Measurements from ENCODE around the gene RAPGEF6. TPM values are rescaled to one million over a fixed set of nuclear protein-coding genes. Genes with fewer than 3 reads are reported as not detected.
"Not testable (repeated sequence)": the region's sequence is repeated elsewhere in the genome, so short reads cannot be mapped to it uniquely, and the experiment has no call there.

The RAPGEF6 gene
- total RNA-seq, 1 donor from 2014 or later = 22.9 TPM

GRCh38 chr5:131491749-131492148 is 143.3 kb downstream of the RAPGEF6 start:
- no peak for TF ChIP-seq CTCF (IDR thresholded peaks at IDR 0.05)
- DNase-seq (ENCODE audit: low spot score in 2 of 2) = no peak
- Histone ChIP-seq H3K4me3 (no peak overlapping the region), H3K4me1 (peaks cover 5 to 6% of the 10 kb centered on the region in 2 donors), H3K27ac (peak overlapping the region; percentile 43 to 52), H3K36me3 (peaks cover 0 to 24% of the 10 kb centered on the region in 2 donors), H3K9me3 (no peaks in the 10 kb centered on the region), H3K27me3 (no peaks in the 10 kb centered on the region)
- intact Hi-C loops (cut with DNase I) = no loop called here

GRCh38 chr5:131488463-131488862 is 146.6 kb downstream of the RAPGEF6 start:
- no peaks in the 10 kb centered on the region for H3K27me3 ChIP-seq

GRCh38 chr5:131487371-131487770 is 147.7 kb downstream of the RAPGEF6 start:
- DNase-seq (ENCODE audit: low spot score in 2 of 2); H3K27me3 ChIP-seq; H3K36me3 ChIP-seq; H3K27ac ChIP-seq; H3K4me3 ChIP-seq; intact Hi-C loops (cut with DNase I); H3K9me3 ChIP-seq; H3K4me1 ChIP-seq: not testable (repeated sequence)

More at GRCh38 chr5:131488463-131488862, 146.6 kb downstream of the RAPGEF6 start:
- no peak overlapping the region for H3K4me3 ChIP-seq
- peaks cover 0 to 6% of the 10 kb centered on the region in 2 donors for H3K36me3 ChIP-seq
- no peak for TF ChIP-seq CTCF (IDR thresholded peaks at IDR 0.05)
- H3K27ac ChIP-seq = peak overlapping the region; percentile 34 to 62
- H3K9me3 ChIP-seq = no peaks in the 10 kb centered on the region
- intact Hi-C loops (cut with DNase I) = no loop called here
- DNase-seq (ENCODE audit: low spot score in 2 of 2) = no peak
- peaks cover 5 to 6% of the 10 kb centered on the region in 2 donors for H3K4me1 ChIP-seq

- Histone ChIP-seq H3K9me3 (no peaks in the 10 kb centered on the region), H3K36me3 (peaks cover 0 to 15% of the 10 kb centered on the region in 2 donors), H3K4me1 (no peaks in the 10 kb centered on the region), H3K27me3 (no peaks in the 10 kb centered on the region), H3K27ac (no peak overlapping the region), H3K4me3 (no peak overlapping the region)
- intact Hi-C loops (cut with DNase I) = no loop called here
- no peak for TF ChIP-seq CTCF (IDR thresholded peaks at IDR 0.05)
- DNase-seq (ENCODE audit: low spot score in 2 of 2) = no peak
Observed at GRCh38 chr5:131482617-131483016, 152.4 kb downstream of the RAPGEF6 start.

- intact Hi-C loops (cut with DNase I) = no loop called here
- H3K4me3 ChIP-seq = no peak overlapping the region
- H3K36me3 ChIP-seq = peaks cover 0 to 8% of the 10 kb centered on the region in 2 donors
- no peak overlapping the region for H3K27ac ChIP-seq
- no peaks in the 10 kb centered on the region for H3K27me3 ChIP-seq
- H3K4me1 ChIP-seq = no peaks in the 10 kb centered on the region
- no peak for DNase-seq (ENCODE audit: low spot score in 2 of 2)
- no peaks in the 10 kb centered on the region for H3K9me3 ChIP-seq
- no peak for TF ChIP-seq CTCF (IDR thresholded peaks at IDR 0.05)
Observed at GRCh38 chr5:131481569-131481968, 153.5 kb downstream of the RAPGEF6 start.

- DNase-seq (ENCODE audit: low spot score in 2 of 2) = no peak
- Histone ChIP-seq H3K36me3 (no peaks in the 10 kb centered on the region), H3K4me3 (no peak overlapping the region), H3K27ac (peak overlapping the region; percentile 25 to 39), H3K27me3 (no peaks in the 10 kb centered on the region), H3K9me3 (no peaks in the 10 kb centered on the region), H3K4me1 (peaks cover 0 to 7% of the 10 kb centered on the region in 2 donors)
- intact Hi-C loops (cut with DNase I) = no loop called here
- no peak for TF ChIP-seq CTCF (IDR thresholded peaks at IDR 0.05)
Observed at GRCh38 chr5:131475541-131475941, 159.5 kb downstream of the RAPGEF6 start.
